ENCODE measurements around the gene HSPB3.

HSPB3 gene

GRCh38 chr5:54462281-54462680 lies 6.8 kb downstream of the HSPB3 start:
- ChIA-PET POLR2A (no interaction called here), CTCF (interaction anchor here (1.0 to 2.0 kb wide), 2 partner anchors 10 to 27 kb away, joined by 3 to 10 read pairs; no protein-coding TSS in a partner anchor)
- TF ChIP-seq, protein P1, sequence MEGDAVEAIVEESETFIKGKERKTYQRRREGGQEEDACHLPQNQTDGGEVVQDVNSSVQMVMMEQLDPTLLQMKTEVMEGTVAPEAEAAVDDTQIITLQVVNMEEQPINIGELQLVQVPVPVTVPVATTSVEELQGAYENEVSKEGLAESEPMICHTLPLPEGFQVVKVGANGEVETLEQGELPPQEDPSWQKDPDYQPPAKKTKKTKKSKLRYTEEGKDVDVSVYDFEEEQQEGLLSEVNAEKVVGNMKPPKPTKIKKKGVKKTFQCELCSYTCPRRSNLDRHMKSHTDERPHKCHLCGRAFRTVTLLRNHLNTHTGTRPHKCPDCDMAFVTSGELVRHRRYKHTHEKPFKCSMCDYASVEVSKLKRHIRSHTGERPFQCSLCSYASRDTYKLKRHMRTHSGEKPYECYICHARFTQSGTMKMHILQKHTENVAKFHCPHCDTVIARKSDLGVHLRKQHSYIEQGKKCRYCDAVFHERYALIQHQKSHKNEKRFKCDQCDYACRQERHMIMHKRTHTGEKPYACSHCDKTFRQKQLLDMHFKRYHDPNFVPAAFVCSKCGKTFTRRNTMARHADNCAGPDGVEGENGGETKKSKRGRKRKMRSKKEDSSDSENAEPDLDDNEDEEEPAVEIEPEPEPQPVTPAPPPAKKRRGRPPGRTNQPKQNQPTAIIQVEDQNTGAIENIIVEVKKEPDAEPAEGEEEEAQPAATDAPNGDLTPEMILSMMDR (IDR thresholded peaks at IDR 0.05; ENCODE audit: control extremely low read depth, extremely low read depth, low read depth, missing control alignments), result no peak
- DNase-seq (ENCODE audit: extremely low spot score), result no peak

GRCh38 chr5:54463713-54464112 lies 8.2 kb downstream of the HSPB3 start:
- ChIA-PET POLR2A (no interaction called here), CTCF (interaction anchor here (2.0 kb wide), 1 partner anchor 26 kb away, joined by 10 read pairs; no protein-coding TSS in a partner anchor)
- no peak for DNase-seq (ENCODE audit: extremely low spot score)
- TF ChIP-seq, protein P1 (IDR thresholded peaks at IDR 0.05; ENCODE audit: control extremely low read depth, extremely low read depth, low read depth, missing control alignments), result no peak

GRCh38 chr5:54469622-54470021 lies 14.1 kb downstream of the HSPB3 start:
- TF ChIP-seq, protein P1 (IDR thresholded peaks at IDR 0.05; ENCODE audit: control extremely low read depth, extremely low read depth, low read depth, missing control alignments), result no peak
- ChIA-PET POLR2A (no interaction called here), CTCF (interaction anchor here (1.4 to 4.2 kb wide), 3 partner anchors 9 to 47 kb away, joined by 3 to 22 read pairs (median 3); no protein-coding TSS in a partner anchor)
- DNase-seq (ENCODE audit: extremely low spot score), result peak; percentile 29

GRCh38 chr5:54470128-54470527 lies 14.6 kb downstream of the HSPB3 start:
- TF ChIP-seq, protein P1 (IDR thresholded peaks at IDR 0.05; ENCODE audit: control extremely low read depth, extremely low read depth, low read depth, missing control alignments), result no peak
- ChIA-PET CTCF (interaction anchor here (1.4 to 4.2 kb wide), 5 partner anchors 9 to 47 kb away, joined by 3 to 22 read pairs (median 5); partner anchors contain the start of gene HSPB3), POLR2A (no interaction called here)

DNA sequence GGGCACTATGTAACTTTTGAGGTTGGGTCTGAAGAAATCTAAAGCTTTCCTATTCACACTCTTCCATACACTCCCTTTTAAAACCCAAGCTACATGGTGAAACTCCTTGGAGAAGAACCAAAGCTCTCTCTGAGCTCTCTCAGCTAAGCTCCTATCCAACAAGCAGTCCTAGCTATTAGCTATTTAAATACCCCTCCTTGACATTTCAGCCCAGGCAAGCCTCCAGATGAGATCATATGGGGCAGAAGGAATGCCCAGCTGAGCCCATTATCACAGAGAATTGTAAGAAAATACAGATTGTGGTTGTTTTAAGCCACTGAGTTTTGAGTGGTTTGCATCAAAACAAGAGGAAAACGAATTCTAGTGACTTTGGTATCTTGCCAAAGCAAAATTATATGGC lies 15.2 kb downstream of the HSPB3 start:
- ChIA-PET POLR2A (no interaction called here), CTCF (interaction anchor here (1.4 to 4.2 kb wide), 6 partner anchors 10 to 46 kb away, joined by 3 to 22 read pairs (median 5); partner anchors contain the start of gene HSPB3)
- TF ChIP-seq, protein P1 (IDR thresholded peaks at IDR 0.05; ENCODE audit: control extremely low read depth, extremely low read depth, low read depth, missing control alignments), result no peak
- no peak for DNase-seq (ENCODE audit: extremely low spot score)

More at GRCh38 chr5:54470128-54470527, 14.6 kb downstream of the HSPB3 start:
- no peak for DNase-seq (ENCODE audit: extremely low spot score)

DNA sequence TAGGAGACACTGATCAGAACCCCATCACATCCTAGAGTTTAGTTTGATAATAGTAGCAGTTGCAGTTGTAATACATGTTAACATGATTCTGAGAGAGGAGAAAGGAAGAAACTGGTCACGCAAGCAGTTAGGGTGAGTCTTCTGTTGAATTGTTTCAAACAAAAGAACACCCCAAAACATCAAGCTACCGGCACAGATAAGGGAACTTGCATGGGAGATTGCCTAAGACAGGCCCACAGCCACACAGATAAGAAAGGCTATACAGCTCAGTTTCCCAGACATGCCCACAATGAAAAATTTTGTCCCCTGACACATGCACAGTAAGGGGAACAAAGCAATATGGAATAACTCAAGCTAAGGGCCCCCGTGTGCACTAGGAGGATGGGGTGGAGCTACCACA lies 15.9 kb downstream of the HSPB3 start:
- TF ChIP-seq, protein P1 (IDR thresholded peaks at IDR 0.05; ENCODE audit: control extremely low read depth, extremely low read depth, low read depth, missing control alignments), result no peak
- ChIA-PET CTCF (interaction anchor here (1.0 to 4.2 kb wide), 5 partner anchors 9 to 18 kb away, joined by 3 to 22 read pairs (median 5); partner anchors contain the start of gene HSPB3), POLR2A (no interaction called here)
- no peak for DNase-seq (ENCODE audit: extremely low spot score)
